Caco-2 (cell line): ENCODE measurements around the gene USP8. TPM values are rescaled to one million over a fixed set of nuclear protein-coding genes. Genes with fewer than 3 reads are reported as not detected.
"Not testable (repeated sequence)": the region's sequence is repeated elsewhere in the genome, so short reads cannot be mapped to it uniquely, and the experiment has no call there.

Experiments
- BruUV-seq: library from RNA; stranded (reverse); fragments of 400-500 nt; replicated peaks from 2 replicates; lab custom pipeline; 2021; lab: Mats Ljungman, UMichigan
- CTCF ChIA-PET: fragments of 300-600 bp; sonication (Branson Sonifier 250); formaldehyde crosslinking; loops from one replicate; lab custom pipeline; 2022; ENCODE audit warnings: antibody characterized with exemption; lab: Charles Lee
- POLR2A ChIA-PET: fragments of 300-600 bp; sonication (Branson Sonifier 250); formaldehyde crosslinking; loops from one replicate; lab custom pipeline; 2022; ENCODE audit warnings: antibody characterized with exemption; lab: Charles Lee
- DNase-seq, 2 experiments: peaks; one replicate each; pipeline versions ENCODE4 v3.0.0 to v3.0.0-alpha.2; 2020 to 2022
- H3K27me3 ChIP-seq: replicated peaks from 2 replicates; pipeline ENCODE4 v1.6.0; 2011; ENCODE audit warnings: low read length; ENCODE audit not compliant: control insufficient read depth, insufficient read depth
- H3K36me3 ChIP-seq: 2 replicates; pipeline ENCODE4 v1.5.1; 2011; ENCODE audit warnings: low read length; ENCODE audit not compliant: control insufficient read depth, insufficient read depth
- H3K4me1 ChIP-seq: fragments of 250-450 bp; sonication (Bioruptor Pico); 2 replicates; pipeline ENCODE4 v1.5.1; 2020; ENCODE audit warnings: mild to moderate bottlenecking
- H3K4me3 ChIP-seq: 2 replicates; pipeline ENCODE4 v1.5.1; 2011; ENCODE audit warnings: low read depth, mild to moderate bottlenecking, control low read depth, low read length
- H3K9me3 ChIP-seq: fragments of 250-450 bp; sonication (Bioruptor Pico); 2 replicates; pipeline ENCODE4 v1.5.1; 2020; ENCODE audit warnings: mild to moderate bottlenecking, moderate library complexity
- H3K27ac Mint-ChIP-seq: one replicate; pipeline ENCODE4 v1.8.0; 2022; ENCODE audit warnings: mixed read lengths; ENCODE audit not compliant: unreplicated experiment
- H3K27me3 Mint-ChIP-seq: one replicate; pipeline ENCODE4 v1.8.0; 2022; ENCODE audit warnings: mixed read lengths; ENCODE audit not compliant: insufficient read depth, unreplicated experiment
- H3K36me3 Mint-ChIP-seq: one replicate; pipeline ENCODE4 v1.8.0; 2022; ENCODE audit warnings: mild to moderate bottlenecking, mixed read lengths; ENCODE audit not compliant: insufficient read depth, unreplicated experiment
- H3K4me1 Mint-ChIP-seq: one replicate; pipeline ENCODE4 v1.8.0; 2022; ENCODE audit warnings: low read depth, mixed read lengths; ENCODE audit not compliant: unreplicated experiment
- H3K4me3 Mint-ChIP-seq: one replicate; pipeline ENCODE4 v1.8.0; 2022; ENCODE audit warnings: mild to moderate bottlenecking, moderate library complexity, mixed read lengths; ENCODE audit not compliant: unreplicated experiment
- H3K9me3 Mint-ChIP-seq: one replicate; pipeline ENCODE4 v1.8.0; 2022; ENCODE audit warnings: mixed read lengths; ENCODE audit not compliant: unreplicated experiment
- intact Hi-C: fragments of 100-400 bp; cut with micrococcal nuclease; formaldehyde crosslinking; loops from one replicate; pipeline ENCODE4 v1.10.0; 2022; ENCODE audit not compliant: unreplicated experiment
- total RNA-seq: library from RNA; stranded (reverse); gene quantifications from 2 replicates; pipeline ENCODE4 v1.2.3, GENCODE V29; 2022
- TF ChIP-seq, protein P1 (sequence below), 2 experiments: fragments of 200-600 bp in 1 of 2; IDR thresholded peaks; 1 replicate in 1 of 2; 2 replicates in 1 of 2; pipeline versions ENCODE4 v1.5.1 to v1.8.0; 2011 to 2022; ENCODE audit warnings: antibody characterized with exemption in 1 of 2, control low read depth in 1 of 2, inconsistent platforms in 1 of 2, low read depth in 1 of 2, low read length in 1 of 2, mild to moderate bottlenecking in 1 of 2, moderate library complexity in 1 of 2; ENCODE audit not compliant: insufficient read depth in 1 of 2, severe bottlenecking in 1 of 2, unreplicated experiment in 1 of 2

Gene USP8
- total RNA-seq, 1 experiment from 2014 or later = 56.2 TPM

DNA sequence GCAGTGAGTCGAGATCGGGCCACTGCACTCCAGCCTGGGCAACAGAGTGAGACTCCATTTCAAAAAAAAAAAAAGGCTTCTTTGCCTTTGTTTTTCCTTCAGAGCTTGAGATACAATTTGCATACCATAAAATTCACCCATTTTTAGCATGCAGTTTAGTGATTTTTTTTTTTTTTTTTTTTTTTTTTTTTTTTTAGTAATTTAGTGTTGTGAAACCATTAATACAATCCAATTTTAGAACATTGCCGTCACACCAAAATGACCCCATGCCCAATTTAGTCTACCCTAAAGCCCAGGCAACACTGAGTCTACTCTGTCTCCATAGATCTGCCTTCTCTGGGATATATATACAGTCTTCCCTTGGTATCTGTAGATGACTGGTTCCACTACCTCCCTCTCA, 61.2 kb downstream of the USP8 start:
- Histone ChIP-seq H3K4me3 (no peak overlapping the region), H3K9me3 (no peaks in the 10 kb centered on the region), H3K36me3 (no peaks in the 10 kb centered on the region; the same call in 1 of the 2 replicates), H3K27me3 (no peaks in the 10 kb centered on the region), H3K4me1 (no peaks in the 10 kb centered on the region; the same call in 1 of the 2 replicates)
- CTCF ChIA-PET = no interaction called here
- no TSS peak for BruUV-seq
- Mint-ChIP-seq H3K9me3 (no peaks in the 10 kb centered on the region), H3K4me3 (no peak overlapping the region), H3K4me1 (no peaks in the 10 kb centered on the region), H3K27me3 (no peaks in the 10 kb centered on the region), H3K36me3 (peaks cover 57% of the 10 kb centered on the region), H3K27ac (no peak overlapping the region)
- DNase-seq = no peak
- intact Hi-C loops = no loop called here
- POLR2A ChIA-PET = interaction anchor here (0.6 kb wide), 1 partner anchor 12 kb away, joined by 5 read pairs; no protein-coding TSS in a partner anchor
- TF ChIP-seq, protein P1, sequence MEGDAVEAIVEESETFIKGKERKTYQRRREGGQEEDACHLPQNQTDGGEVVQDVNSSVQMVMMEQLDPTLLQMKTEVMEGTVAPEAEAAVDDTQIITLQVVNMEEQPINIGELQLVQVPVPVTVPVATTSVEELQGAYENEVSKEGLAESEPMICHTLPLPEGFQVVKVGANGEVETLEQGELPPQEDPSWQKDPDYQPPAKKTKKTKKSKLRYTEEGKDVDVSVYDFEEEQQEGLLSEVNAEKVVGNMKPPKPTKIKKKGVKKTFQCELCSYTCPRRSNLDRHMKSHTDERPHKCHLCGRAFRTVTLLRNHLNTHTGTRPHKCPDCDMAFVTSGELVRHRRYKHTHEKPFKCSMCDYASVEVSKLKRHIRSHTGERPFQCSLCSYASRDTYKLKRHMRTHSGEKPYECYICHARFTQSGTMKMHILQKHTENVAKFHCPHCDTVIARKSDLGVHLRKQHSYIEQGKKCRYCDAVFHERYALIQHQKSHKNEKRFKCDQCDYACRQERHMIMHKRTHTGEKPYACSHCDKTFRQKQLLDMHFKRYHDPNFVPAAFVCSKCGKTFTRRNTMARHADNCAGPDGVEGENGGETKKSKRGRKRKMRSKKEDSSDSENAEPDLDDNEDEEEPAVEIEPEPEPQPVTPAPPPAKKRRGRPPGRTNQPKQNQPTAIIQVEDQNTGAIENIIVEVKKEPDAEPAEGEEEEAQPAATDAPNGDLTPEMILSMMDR (IDR thresholded peaks at IDR 0.05; ENCODE audit: insufficient read depth in 1 of 2, low read depth in 1 of 2, low read length in 1 of 2, severe bottlenecking in 1 of 2, unreplicated experiment in 1 of 2) = no peak

DNA sequence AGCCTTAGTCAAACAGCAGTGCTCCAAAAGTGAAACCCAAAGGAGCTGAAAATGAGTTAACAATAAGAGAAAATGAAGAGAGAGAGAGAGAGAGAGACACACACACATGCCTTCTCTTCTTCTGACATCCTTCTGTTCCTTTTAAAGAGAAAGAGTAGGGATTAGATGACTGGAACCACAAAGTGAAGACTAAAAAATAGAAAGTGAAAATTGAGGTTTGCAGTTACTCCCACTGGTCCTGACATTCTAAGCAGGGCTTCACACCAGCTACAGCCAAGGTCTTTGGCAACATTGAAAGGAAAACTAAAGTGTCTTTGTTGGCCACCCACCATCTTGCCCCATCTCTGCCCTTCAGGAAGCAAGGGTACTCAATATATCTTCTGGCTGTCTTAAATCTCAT, 63.1 kb downstream of the USP8 start:
- Histone ChIP-seq H3K4me1 (no peaks in the 10 kb centered on the region; the same call in 1 of the 2 replicates), H3K36me3 (no peaks in the 10 kb centered on the region; the same call in 1 of the 2 replicates), H3K4me3 (no peak overlapping the region), H3K27me3 (no peaks in the 10 kb centered on the region), H3K9me3 (no peaks in the 10 kb centered on the region)
- TF ChIP-seq, protein P1 (IDR thresholded peaks at IDR 0.05; ENCODE audit: insufficient read depth in 1 of 2, low read depth in 1 of 2, low read length in 1 of 2, severe bottlenecking in 1 of 2, unreplicated experiment in 1 of 2) = no peak
- Mint-ChIP-seq H3K27me3 (no peaks in the 10 kb centered on the region), H3K36me3 (peaks cover 54% of the 10 kb centered on the region), H3K4me1 (no peaks in the 10 kb centered on the region), H3K27ac (no peak overlapping the region), H3K4me3 (no peak overlapping the region), H3K9me3 (no peaks in the 10 kb centered on the region)
- no TSS peak for BruUV-seq
- DNase-seq = no peak
- ChIA-PET POLR2A (no interaction called here), CTCF (no interaction called here)
- intact Hi-C loops = no loop called here

DNA sequence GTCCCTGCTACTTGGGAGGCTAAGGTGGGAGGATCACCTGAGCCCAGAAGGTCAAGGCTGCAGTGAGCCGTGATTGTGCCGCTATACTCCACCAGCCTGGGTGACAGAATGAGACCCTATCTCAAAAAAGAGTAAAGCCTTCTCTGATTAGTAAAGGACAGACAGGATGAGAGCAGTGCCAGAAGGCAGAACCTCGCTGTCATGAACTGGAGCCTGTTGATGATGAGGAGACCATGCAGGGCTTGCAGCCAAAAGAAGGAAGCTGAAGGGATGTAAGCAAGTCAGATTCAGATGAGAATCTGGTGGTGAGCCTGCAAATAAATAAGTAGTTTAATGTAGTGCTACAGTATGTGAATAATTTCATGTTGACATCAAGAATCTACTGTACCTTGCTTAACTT, 69.4 kb downstream of the USP8 start:
- intact Hi-C loops = no loop called here

DNA sequence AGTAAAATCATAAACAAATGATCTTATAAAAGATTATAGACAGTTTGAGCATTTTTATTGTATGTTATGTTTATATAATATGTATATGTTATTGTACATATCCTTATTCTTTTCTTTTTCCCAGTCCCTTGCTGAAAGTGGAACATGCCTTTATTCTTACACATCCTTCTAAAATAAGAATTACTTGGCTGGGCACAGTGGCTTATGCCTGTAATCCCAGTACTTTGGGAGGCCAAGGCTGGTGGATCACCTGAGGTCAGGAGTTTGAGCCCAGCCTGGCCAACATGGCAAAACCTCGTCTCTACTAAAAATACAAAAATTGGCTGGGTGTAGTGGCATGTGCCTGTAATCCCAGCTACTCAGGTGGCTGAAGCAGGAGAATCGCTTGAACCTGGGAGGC, 70.3 kb downstream of the USP8 start:
- CTCF ChIA-PET, H3K9me3 ChIP-seq, H3K4me1 Mint-ChIP-seq, H3K9me3 Mint-ChIP-seq, POLR2A ChIA-PET, H3K4me3 ChIP-seq, intact Hi-C loops, H3K27me3 ChIP-seq, H3K4me3 Mint-ChIP-seq, H3K4me1 ChIP-seq, BruUV-seq, DNase-seq, H3K27ac Mint-ChIP-seq, H3K36me3 ChIP-seq, H3K27me3 Mint-ChIP-seq: not testable (repeated sequence)
- H3K36me3 Mint-ChIP-seq = peaks cover 51% of the 10 kb centered on the region

More for the DNA sequence above, 69.4 kb downstream of the USP8 start:
- ChIA-PET POLR2A (no interaction called here), CTCF (no interaction called here)
- Mint-ChIP-seq H3K27ac (no peak overlapping the region), H3K36me3 (peaks cover 56% of the 10 kb centered on the region), H3K4me3 (no peak overlapping the region), H3K9me3 (no peaks in the 10 kb centered on the region), H3K27me3 (no peaks in the 10 kb centered on the region), H3K4me1 (no peaks in the 10 kb centered on the region)
- H3K9me3 ChIP-seq = no peaks in the 10 kb centered on the region
- TF ChIP-seq, protein P1 (IDR thresholded peaks at IDR 0.05; ENCODE audit: insufficient read depth in 1 of 2, low read depth in 1 of 2, low read length in 1 of 2, severe bottlenecking in 1 of 2, unreplicated experiment in 1 of 2) = no peak
- H3K4me3 ChIP-seq = no peak overlapping the region
- H3K4me1 ChIP-seq = no peaks in the 10 kb centered on the region
- BruUV-seq = no TSS peak
- H3K27me3 ChIP-seq = no peaks in the 10 kb centered on the region
- H3K36me3 ChIP-seq = no peaks in the 10 kb centered on the region; the same call in 1 of the 2 replicates
- no peak for DNase-seq
